GM18909 (cell line): Measurements from ENCODE around the gene PRKG1.
"Not testable (repeated sequence)": the region's sequence is repeated elsewhere in the genome, so short reads cannot be mapped to it uniquely, and the experiment has no call there.

Experiments
- ATAC-seq: cut with Tn5 transposase; IDR thresholded peaks from one replicate; pipeline ENCODE4 v1.9.1; 2021; ENCODE audit warnings: mild to moderate bottlenecking; ENCODE audit not compliant: unreplicated experiment, poor library complexity

PRKG1 gene

DNA sequence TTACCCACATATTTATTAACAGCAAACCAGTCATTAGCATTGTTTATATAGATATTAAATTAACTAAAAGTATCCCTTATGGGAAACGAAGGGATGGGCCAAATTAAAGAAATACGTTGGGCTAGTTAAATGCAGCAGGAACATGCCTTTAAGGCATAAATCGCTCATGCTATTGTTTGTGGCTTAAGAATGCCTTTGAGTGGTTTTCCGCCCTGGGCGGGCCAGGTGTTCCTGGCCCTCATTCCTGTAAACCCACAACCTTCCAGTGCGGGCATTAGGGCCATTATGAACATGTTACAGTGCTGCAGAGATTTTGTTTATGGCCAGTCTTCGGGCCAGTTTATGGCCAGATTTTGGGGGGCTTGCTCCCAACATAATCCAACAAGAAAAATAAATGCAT lies 1173.6 kb downstream of the PRKG1 start:
- not testable (repeated sequence) for ATAC-seq

DNA sequence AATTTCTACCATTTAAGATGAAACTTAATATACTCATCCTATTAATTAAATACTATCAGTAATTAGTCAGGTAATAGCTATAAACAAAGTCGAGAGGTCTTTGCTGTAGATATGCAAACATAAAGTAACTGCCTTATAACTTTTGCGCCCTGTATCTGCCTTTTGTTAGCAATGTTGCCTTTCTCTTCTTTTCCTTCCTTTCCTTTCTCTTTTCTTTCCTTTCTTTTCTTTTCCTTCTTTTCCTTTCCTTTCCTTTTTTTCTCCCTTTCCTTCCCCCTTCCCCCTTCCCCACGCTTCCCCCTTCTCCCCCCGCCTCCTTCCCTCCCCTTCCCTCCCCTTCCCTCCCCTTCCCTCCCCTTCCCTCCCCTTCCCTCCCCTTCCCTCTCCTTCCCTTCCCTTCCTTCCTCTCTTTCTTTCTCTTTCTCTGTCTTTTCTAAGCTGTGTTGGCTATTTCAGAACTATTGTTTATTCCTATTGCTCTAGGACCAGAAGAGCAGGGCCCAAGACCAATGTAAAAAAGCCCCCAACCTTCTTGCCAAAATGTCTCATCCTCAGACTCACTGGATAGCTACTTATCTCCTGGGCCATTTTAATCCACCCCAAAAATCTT lies 1174.5 kb downstream of the PRKG1 start:
- ATAC-seq = no peak

GRCh38 chr10:52249850-52250395 lies 1175.6 kb downstream of the PRKG1 start:
- ATAC-seq = no peak

- no peak for ATAC-seq
These were observed 1176.2 kb downstream of the PRKG1 start for GRCh38 chr10:52250510-52250909.

- no peak for ATAC-seq
These were observed 1178.0 kb downstream of the PRKG1 start for GRCh38 chr10:52252307-52252706.

DNA sequence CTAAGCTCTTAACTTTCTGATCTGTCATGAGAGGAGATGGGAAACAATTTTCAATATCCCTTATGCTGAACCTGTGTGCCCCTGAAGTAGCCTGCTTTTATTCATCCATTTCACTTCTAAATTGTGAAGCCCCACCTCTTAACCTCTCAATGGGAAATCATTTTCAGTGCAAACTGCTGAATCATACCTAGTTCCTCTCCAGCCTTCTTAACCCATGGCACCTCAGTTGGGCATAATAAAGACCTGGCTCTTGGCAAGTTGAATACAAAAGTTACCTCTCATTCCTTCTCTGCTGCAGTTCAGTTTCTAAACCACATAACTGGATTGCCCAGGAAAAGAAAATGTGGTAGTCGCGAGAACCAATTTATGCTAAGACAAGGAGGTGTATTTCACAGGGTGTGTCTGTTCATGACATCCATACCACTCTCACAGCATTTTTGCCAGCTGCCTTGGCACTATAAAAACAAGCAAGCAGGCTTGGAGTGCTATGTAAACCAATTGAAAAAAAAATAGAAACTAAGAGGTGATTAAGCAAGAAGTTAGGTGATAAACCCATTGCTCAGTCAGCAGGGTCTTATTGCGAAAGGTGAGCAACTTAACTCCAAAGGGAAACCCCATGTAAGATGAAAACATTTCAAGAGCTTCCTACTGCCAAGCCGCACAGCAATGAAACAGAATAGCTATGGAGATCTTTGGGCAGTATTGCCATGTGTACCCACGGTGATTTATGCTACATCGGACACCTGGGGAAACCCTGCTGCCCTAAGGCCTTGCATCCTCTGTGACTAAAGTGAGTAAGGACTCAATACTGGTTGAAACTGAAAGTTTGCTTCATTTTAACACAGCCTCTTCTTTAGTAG lies 1182.8 kb downstream of the PRKG1 start:
- ATAC-seq = peak; percentile 99

DNA sequence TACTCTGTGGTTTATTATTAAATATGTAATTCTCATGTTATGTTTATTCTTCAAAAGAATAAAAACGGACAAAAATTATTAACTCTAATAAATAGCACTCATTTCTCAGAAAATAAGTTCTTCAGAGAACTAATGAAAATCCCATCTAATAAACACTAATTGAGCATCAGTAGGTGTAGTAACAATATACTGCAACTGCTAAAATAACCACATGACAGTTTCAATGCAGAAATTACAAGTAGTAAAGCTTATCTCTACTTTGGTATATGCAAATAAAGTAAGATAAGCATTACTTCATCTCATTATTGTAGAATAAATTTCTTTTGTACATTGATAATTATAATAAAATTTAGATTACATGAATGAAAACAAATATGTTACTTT lies 1183.4 kb downstream of the PRKG1 start:
- ATAC-seq = peak; percentile 75

DNA sequence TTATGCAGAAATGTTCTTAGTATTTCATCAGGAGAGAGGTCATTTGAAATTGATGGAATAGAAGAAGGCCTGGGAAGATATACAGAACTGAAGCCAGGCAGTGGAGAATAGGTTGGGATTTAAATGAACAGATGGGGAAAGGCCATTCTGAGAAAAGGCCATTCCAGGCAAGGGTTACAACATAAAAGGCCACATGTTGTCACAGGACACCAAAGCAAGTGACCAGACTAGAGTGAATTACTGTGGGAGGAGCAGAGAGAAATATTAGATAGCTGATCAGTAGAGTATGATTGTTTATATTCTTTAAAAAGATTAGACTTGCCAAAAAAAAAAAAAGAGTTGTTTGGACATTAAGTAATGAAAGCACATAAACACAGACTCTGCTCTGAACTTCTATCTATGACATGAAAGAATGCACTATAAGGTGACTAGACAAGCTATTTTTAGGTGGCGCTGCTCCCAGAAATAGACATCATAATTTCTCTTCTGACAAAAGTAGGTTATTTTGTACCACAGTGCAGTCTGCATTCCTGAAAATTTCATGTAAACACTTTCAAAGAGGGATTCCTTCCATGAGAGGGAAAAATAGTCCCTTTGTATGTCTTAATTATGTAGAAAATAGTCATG lies 1184.6 kb downstream of the PRKG1 start:
- no peak for ATAC-seq

DNA sequence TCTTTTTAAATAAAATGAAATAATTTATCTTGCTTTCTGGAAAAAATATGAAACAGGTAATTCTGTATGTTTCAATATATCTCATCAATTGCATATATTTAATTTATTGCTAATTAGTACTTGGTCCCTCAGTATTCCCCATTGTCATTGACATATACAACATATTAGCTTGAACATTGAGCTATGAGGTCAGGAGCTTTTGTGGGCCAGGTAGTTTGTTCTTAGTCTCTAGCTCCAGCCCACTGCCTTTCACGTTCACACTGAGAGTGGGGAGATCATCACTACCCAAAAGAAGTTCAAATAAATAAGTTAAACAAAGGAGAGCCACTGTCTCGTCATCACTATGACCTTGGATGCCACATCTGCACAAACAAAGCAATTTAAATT lies 1185.1 kb downstream of the PRKG1 start:
- ATAC-seq = no peak

DNA sequence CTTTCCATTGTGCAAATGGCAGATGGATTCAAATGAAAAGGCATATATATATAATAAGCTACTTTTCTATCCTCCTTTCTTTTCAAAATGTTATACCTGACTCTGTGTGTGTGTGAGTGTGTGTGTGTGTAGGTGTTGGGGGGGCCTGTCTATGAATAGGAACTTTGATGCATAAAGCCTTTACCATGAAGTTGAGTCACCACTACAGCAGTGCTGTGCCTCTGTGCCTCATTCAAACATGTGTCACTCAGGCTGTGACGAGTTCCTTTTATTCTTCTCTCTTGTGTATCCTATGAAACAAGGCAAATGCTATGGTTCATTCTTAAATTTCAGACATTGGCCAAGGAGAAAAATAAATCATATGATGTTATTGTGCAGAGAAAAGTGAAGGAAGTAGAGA lies 1187.1 kb downstream of the PRKG1 start:
- ATAC-seq = no peak

- ATAC-seq = no peak
These were observed 1191.0 kb downstream of the PRKG1 start for GRCh38 chr10:52265131-52265926.

DNA sequence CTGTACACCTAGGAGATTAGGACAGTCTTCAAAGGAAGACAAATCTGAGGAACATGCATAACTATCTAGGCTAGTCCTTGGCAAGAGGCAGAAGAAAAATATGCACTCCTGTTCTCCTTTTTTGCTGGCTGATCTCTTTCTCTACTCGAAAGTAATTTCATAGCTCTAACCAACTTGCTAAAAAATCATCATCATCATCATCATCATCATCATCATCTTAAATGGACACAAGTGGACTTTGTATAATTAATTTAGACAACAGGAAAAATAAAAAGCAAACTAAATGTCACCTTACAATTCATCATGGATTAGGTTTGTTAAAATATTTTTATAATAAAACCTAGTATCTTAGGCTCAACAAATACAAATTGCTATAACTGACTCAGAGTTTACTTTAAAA lies 1192.6 kb downstream of the PRKG1 start:
- ATAC-seq = no peak

DNA sequence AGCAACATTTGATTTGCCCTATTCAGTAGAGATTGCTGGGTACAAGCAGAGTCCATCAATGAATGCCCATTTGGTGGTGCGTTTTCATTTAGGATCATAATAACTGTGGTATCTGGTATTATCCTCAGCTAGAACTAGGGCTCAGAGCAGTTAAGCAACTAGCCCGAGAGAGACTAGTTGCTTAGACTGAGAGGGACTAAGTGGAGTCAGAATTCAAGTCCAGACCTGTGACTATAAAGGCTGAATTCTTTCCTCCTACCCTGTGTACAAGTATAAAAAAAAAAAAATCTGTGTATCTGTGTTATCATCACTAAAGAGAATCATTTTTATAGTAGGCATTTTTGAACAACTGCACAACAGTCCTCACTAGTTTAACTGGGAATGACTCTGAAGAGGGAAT lies 1194.5 kb downstream of the PRKG1 start:
- no peak for ATAC-seq

DNA sequence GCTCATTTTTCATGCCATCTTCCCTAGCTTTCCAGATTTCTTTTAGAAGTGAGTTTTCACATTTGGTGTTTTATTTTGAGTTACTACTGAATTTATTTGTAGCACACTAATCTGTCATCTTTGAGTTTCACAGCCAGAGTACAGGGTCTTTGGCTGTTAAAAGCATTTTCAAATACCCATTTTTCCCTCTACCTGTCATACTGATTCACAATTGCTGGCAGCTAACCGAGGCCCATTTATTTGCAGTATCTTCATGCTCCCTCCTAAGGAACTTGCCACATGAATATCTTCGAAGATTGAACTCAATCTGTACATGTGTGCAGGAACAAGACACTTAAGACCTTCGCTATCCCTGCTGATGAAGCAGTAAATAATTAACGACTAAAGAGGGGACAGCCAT lies 1194.9 kb downstream of the PRKG1 start:
- no peak for ATAC-seq

- ATAC-seq = no peak
These were observed 1201.9 kb downstream of the PRKG1 start for GRCh38 chr10:52276163-52276562.

DNA sequence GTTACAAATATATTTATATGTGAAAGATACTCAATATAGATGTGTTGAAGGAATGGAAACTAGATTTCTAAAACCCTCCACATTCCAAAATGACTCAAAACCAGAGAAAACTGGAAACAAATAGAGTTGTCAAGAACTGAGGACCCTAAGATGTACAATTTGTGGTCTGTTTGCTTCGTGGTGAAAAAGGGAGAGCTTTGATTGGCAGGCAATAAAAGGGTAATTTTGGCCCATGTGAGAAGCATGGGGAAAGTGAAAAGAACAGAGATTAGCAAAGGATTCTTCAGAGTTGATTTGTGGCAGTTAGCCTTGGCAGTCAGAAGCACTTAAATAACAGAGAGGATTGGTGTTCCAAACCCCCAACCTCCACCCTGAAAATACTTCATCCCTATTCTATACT lies 1202.7 kb downstream of the PRKG1 start:
- ATAC-seq = no peak

DNA sequence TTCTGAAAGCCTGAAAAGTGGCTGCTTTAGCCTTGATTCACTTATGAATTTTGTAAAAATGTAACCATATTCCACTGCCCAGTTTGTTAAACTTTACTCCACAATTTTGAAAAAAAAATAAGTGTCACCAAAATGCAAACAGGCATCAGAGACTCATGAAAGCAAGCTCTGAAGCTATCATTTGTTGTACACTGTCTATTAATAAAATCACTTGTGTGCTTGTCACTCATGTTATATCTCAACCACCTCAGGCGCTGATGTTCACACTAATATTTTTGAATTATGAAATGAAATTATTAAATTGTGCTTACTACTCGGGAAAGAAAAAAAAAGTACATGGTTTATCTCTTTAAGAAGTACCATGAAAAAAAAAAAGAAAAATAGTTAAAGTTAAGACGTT lies 1205.3 kb downstream of the PRKG1 start:
- no peak for ATAC-seq

GRCh38 chr10:52280051-52280450 lies 1205.8 kb downstream of the PRKG1 start:
- no peak for ATAC-seq

DNA sequence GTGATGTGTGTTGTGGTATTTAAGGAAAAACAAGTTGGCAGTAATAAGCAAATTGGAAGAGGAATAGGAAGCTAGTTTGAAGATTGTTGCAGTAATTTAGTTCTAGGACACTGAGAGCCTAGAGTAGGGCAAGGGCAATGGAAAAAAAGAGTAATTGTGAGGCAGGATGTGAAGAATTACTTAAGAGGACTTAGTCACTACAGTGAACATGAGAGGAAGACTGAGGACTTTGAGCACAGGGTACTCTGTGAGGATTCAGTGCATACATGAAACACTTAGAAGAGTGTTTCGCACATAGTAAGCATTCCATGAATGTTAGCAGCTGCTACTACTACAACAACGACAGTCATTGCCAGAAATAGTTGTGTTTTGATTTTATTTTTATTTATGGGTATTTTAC lies 1208.9 kb downstream of the PRKG1 start:
- no peak for ATAC-seq

- peak; percentile 74 for ATAC-seq
These were observed 1210.2 kb downstream of the PRKG1 start for GRCh38 chr10:52284416-52285013.
